CD4-positive, alpha-beta T cell (primary cell): ENCODE results near the gene EXOC6. TPM values are rescaled to one million over a fixed set of nuclear protein-coding genes. Genes with fewer than 3 reads are reported as not detected.

Experiments used
- ATAC-seq: fragments of 200-7000 bp; cut with Tn5 transposase; one replicate; pipeline ENCODE4 v1.10.0; 2022; ENCODE audit warnings: mild to moderate bottlenecking; ENCODE audit not compliant: poor library complexity
- CTCF ChIA-PET: fragments of 350-600 bp; sonication (Branson Sonifier 250); formaldehyde crosslinking; loops from one replicate; lab custom pipeline; 2021; ENCODE audit warnings: antibody characterized with exemption, inconsistent platforms; lab: Charles Lee
- POLR2A ChIA-PET: fragments of 350-600 bp; sonication (Branson Sonifier 250); formaldehyde crosslinking; loops from one replicate; lab custom pipeline; 2021; ENCODE audit warnings: antibody characterized with exemption, inconsistent platforms; lab: Charles Lee
- DNase-seq, 14 experiments: peaks; one replicate each; pipeline ENCODE4 v3.0.0-alpha.2; 2013 to 2020; ENCODE audit warnings: mixed read lengths in 2 of 14
- H3K27ac ChIP-seq, 2 donors: one replicate each; pipeline versions ENCODE4 v1.5.1 to v1.7.0; 2013; ENCODE audit warnings: low read length in 2 of 2, low read depth in 1 of 2, mild to moderate bottlenecking in 1 of 2
- H3K27me3 ChIP-seq, 2 experiments: 1 replicate in 1 of 2; 2 replicates in 1 of 2; pipeline versions ENCODE4 v1.6.1 to v1.7.0; 2013; ENCODE audit warnings: low read length in 2 of 2, control low read depth in 1 of 2, mild to moderate bottlenecking in 1 of 2, moderate library complexity in 1 of 2; ENCODE audit not compliant: insufficient read depth in 2 of 2, control insufficient read depth in 1 of 2
- H3K36me3 ChIP-seq: one replicate; pipeline ENCODE4 v1.6.1; 2013; ENCODE audit warnings: low read length, control low read depth; ENCODE audit not compliant: insufficient read depth
- H3K4me1 ChIP-seq: one replicate; pipeline ENCODE4 v1.6.1; 2013; ENCODE audit warnings: low read length, control low read depth; ENCODE audit not compliant: insufficient read depth
- H3K4me3 ChIP-seq: one replicate; pipeline ENCODE4 v1.5.1; 2013; ENCODE audit warnings: mild to moderate bottlenecking, low read length, moderate library complexity
- H3K9me3 ChIP-seq, 2 experiments: 1 replicate in 1 of 2; 2 replicates in 1 of 2; pipeline versions ENCODE4 v1.6.1 to v1.7.0; 2013; ENCODE audit warnings: low read length in 2 of 2, mild to moderate bottlenecking in 2 of 2, control low read depth in 1 of 2, moderate library complexity in 1 of 2; ENCODE audit not compliant: control insufficient read depth in 1 of 2, insufficient read depth in 1 of 2
- H3K27ac Mint-ChIP-seq: one replicate; pipeline ENCODE4 v1.8.0; 2020; ENCODE audit warnings: mixed read lengths
- H3K27me3 Mint-ChIP-seq: one replicate; pipeline ENCODE4 v1.8.0; 2021; ENCODE audit warnings: mixed read lengths
- H3K36me3 Mint-ChIP-seq: one replicate; pipeline ENCODE4 v1.8.0; 2021; ENCODE audit warnings: low read depth, mixed read lengths
- H3K4me1 Mint-ChIP-seq: one replicate; pipeline ENCODE4 v1.8.0; 2021; ENCODE audit warnings: low read depth, mixed read lengths
- H3K4me3 Mint-ChIP-seq: one replicate; pipeline ENCODE4 v1.8.0; 2020; ENCODE audit warnings: mild to moderate bottlenecking, mixed read lengths
- H3K9me3 Mint-ChIP-seq: one replicate; pipeline ENCODE4 v1.8.0; 2020; ENCODE audit warnings: mixed read lengths
- intact Hi-C, 2 experiments: fragments of 100-400 bp; cut with DNase I in 1 of 2; cut with micrococcal nuclease in 1 of 2; formaldehyde crosslinking; loops; one replicate each; pipeline versions ENCODE4 v1.15.1 to v1.9.0; 2023 to 2025; cut with DNase I, micrococcal nuclease
- total RNA-seq, 174 experiments: library from RNA in 2 of 174; stranded (reverse) in 2 of 174; gene quantifications; one replicate each; pipeline ENCODE4 v1.2.3 and lab custom pipeline; 2021 to 2026
- TF ChIP-seq, protein P1 (sequence below): fragments of 200-600 bp; IDR thresholded peaks from one replicate; pipeline ENCODE4 v1.8.0; 2022; ENCODE audit warnings: antibody characterized with exemption, mild to moderate bottlenecking

The EXOC6 gene
- total RNA-seq, 2 experiments from 2014 or later, result 6.6 to 7.4 TPM

DNA sequence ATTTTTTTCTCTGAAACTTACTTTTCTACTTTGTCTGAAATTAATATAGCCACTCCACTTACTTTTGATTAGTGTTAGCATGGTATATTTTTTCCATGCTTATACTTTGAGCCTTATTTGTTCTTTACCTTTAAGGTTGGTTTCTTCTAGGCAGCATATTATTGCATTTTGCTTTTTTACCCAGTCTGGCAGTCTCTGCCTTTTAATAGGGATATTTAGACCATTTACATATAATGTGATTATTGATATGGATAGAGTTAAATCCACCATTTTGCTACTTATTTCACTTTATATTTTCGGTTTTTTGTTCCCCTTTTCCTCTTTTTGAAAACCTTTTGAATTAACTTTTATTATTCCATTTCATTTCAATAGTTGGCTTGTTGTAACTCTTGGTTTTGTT is 255.6 kb downstream of the EXOC6 start:
- no peaks in the 10 kb centered on the region for H3K4me1 ChIP-seq
- H3K36me3 ChIP-seq, result no peaks in the 10 kb centered on the region
- H3K4me3 ChIP-seq, result no peak overlapping the region
- DNase-seq (no peak), ATAC-seq (no peak)
- no peaks in the 10 kb centered on the region for H3K9me3 ChIP-seq
- POLR2A ChIA-PET, result no interaction called here
- Mint-ChIP-seq H3K36me3 (no peaks in the 10 kb centered on the region), H3K9me3 (no peaks in the 10 kb centered on the region), H3K4me1 (no peaks in the 10 kb centered on the region), H3K4me3 (no peak overlapping the region), H3K27ac (no peak overlapping the region), H3K27me3 (no peaks in the 10 kb centered on the region)
- no peak overlapping the region for H3K27ac ChIP-seq
- TF ChIP-seq, protein P1, sequence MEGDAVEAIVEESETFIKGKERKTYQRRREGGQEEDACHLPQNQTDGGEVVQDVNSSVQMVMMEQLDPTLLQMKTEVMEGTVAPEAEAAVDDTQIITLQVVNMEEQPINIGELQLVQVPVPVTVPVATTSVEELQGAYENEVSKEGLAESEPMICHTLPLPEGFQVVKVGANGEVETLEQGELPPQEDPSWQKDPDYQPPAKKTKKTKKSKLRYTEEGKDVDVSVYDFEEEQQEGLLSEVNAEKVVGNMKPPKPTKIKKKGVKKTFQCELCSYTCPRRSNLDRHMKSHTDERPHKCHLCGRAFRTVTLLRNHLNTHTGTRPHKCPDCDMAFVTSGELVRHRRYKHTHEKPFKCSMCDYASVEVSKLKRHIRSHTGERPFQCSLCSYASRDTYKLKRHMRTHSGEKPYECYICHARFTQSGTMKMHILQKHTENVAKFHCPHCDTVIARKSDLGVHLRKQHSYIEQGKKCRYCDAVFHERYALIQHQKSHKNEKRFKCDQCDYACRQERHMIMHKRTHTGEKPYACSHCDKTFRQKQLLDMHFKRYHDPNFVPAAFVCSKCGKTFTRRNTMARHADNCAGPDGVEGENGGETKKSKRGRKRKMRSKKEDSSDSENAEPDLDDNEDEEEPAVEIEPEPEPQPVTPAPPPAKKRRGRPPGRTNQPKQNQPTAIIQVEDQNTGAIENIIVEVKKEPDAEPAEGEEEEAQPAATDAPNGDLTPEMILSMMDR, result no peak
- CTCF ChIA-PET, result no interaction called here
- H3K27me3 ChIP-seq, result no peaks in the 10 kb centered on the region
- intact Hi-C loops, result no loop called here

GRCh38 chr10:93106631-93107072 is 258.3 kb downstream of the EXOC6 start:
- Histone ChIP-seq H3K4me1 (no peaks in the 10 kb centered on the region), H3K27ac (no peak overlapping the region), H3K27me3 (no peaks in the 10 kb centered on the region), H3K36me3 (no peaks in the 10 kb centered on the region), H3K4me3 (no peak overlapping the region), H3K9me3 (no peaks in the 10 kb centered on the region)
- Mint-ChIP-seq H3K4me1 (no peaks in the 10 kb centered on the region), H3K27ac (no peak overlapping the region), H3K36me3 (no peaks in the 10 kb centered on the region), H3K27me3 (peaks cover 5% of the 10 kb centered on the region), H3K4me3 (no peak overlapping the region), H3K9me3 (no peaks in the 10 kb centered on the region)
- intact Hi-C loops, result no loop called here
- ATAC-seq (no peak), DNase-seq (no peak)
- TF ChIP-seq, protein P1, result no peak
- POLR2A ChIA-PET, result no interaction called here
- CTCF ChIA-PET, result no interaction called here

Other genes starting within 250 kb of the EXOC6 start
- gene HHEX, start 158.6 kb upstream of the EXOC6 start, total RNA-seq, result 1 to 10 TPM in 1 of 2 experiments, under 1 TPM in 1; 0.96 to 1.0 TPM
- under 1 TPM in 1 of 2 experiments, not detected in 1; 0.14 TPM for gene CYP26C1, start 212.3 kb downstream of the EXOC6 start, total RNA-seq
- not detected for gene CYP26A1, start 225.4 kb downstream of the EXOC6 start, total RNA-seq